DND-41 (cell line): ENCODE data around the gene ZMPSTE24.

Experiments
- CTCF ChIP-seq: IDR thresholded peaks from 2 replicates; pipeline ENCODE4 v1.5.1; 2012; ENCODE audit warnings: borderline replicate concordance, low read length, moderate library complexity, mild to moderate bottlenecking; ENCODE audit not compliant: poor library complexity, severe bottlenecking; ENCODE audit errors: extremely low read depth
- EZH2 ChIP-seq: IDR thresholded peaks from 3 replicates; pipeline ENCODE4 v1.6.1; 2012; ENCODE audit warnings: borderline replicate concordance, low read depth, mild to moderate bottlenecking, moderate library complexity, low read length, inconsistent platforms; ENCODE audit not compliant: severe bottlenecking

GRCh38 chr1:40317394-40318074 lies 59.5 kb downstream of the ZMPSTE24 start:
- TF ChIP-seq CTCF, result no peak
- no peak for TF ChIP-seq EZH2
